Measurements from ENCODE around the gene MACO1. TPM values are rescaled to one million over a fixed set of nuclear protein-coding genes. Genes with fewer than 3 reads are reported as not detected.

Gene MACO1
- total and polyA plus RNA-seq, 9 of the 15 experiments (the other 6 are each of a cell fraction or from before 2014, with no cell fraction given): 4.6 to 28.4 (median 21.7) TPM

DNA sequence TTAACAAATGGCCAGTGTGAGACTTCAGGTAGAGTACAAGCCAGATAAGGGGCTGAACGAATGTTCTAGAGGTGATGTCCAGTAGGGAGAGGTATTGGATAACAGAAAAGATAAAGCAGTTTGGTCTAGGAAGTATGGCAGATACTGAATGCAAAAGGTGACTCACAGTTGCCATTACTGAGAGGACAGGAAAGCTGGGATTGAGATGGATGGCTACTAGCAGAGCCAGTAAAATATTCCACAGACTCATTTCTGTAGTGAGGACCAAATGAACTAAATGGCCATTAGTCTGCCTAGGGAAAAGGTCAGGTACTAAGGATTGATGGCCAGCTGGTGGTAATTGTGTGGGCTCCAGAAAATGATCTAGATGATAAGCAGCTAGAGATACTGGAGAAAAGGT is 11.5 kb downstream of the MACO1 start (continued):
- TF ChIP-seq JUN (IDR thresholded peaks at IDR 0.05; ENCODE audit: borderline replicate concordance, low read depth, low read length): 0 out of 2 replicates have a peak, but pooled peaks have one; percentile 22
- no peak for TF ChIP-seq JUN (CRISPR knock-in tag; IDR thresholded peaks at IDR 0.05; ENCODE audit: borderline replicate concordance)
- TF ChIP-seq, protein P1, sequence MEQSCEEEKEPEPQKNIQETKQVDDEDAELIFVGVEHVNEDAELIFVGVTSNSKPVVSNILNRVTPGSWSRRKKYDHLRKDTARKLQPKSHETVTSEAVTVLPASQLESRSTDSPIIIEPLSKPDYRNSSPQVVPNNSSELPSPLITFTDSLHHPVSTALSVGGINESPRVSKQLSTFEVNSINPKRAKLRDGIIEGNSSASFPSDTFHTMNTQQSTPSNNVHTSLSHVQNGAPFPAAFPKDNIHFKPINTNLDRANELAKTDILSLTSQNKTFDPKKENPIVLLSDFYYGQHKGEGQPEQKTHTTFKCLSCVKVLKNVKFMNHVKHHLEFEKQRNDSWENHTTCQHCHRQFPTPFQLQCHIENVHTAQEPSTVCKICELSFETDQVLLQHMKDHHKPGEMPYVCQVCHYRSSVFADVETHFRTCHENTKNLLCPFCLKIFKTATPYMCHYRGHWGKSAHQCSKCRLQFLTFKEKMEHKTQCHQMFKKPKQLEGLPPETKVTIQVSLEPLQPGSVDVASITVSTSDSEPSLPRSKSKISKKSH (CRISPR knock-in tag; IDR thresholded peaks at IDR 0.05): no peak
- no peak for TF ChIP-seq RBM17 (IDR thresholded peaks at IDR 0.05; ENCODE audit: borderline replicate concordance, low read depth, low read length)
- TF ChIP-seq SAP30 (IDR thresholded peaks at IDR 0.05; ENCODE audit: borderline replicate concordance, insufficient read depth, low read depth, low read length, poor library complexity, severe bottlenecking): no peak
- TF ChIP-seq GATAD2A (IDR thresholded peaks at IDR 0.05): 0 out of 2 replicates have a peak, but pooled peaks have one; percentile 34
- TF ChIP-seq SIRT6 (IDR thresholded peaks at IDR 0.05; ENCODE audit: low read depth, low read length): no peak
- no peak for TF ChIP-seq TEAD4 (IDR thresholded peaks at IDR 0.05; ENCODE audit: low read length)
- TF ChIP-seq TEAD4 (CRISPR knock-in tag; IDR thresholded peaks at IDR 0.05; ENCODE audit: borderline replicate concordance): no peak
- no peak for TF ChIP-seq BDP1 (IDR thresholded peaks at IDR 0.05; ENCODE audit: insufficient read depth, insufficient read length)
- no peak for TF ChIP-seq TRIM24 (IDR thresholded peaks at IDR 0.05)
- no peak for TF ChIP-seq PPARD (CRISPR knock-in tag; IDR thresholded peaks at IDR 0.05)
- no peak for TF ChIP-seq NFE2L1 (tag; IDR thresholded peaks at IDR 0.05; ENCODE audit: borderline replicate concordance, low read depth)
- peak; percentile 56 for TF ChIP-seq ARID1B (IDR thresholded peaks at IDR 0.05)
- TF ChIP-seq MED1 (CRISPR knock-in tag; IDR thresholded peaks at IDR 0.05; ENCODE audit: borderline replicate concordance): no peak
- TF ChIP-seq, protein P2, sequence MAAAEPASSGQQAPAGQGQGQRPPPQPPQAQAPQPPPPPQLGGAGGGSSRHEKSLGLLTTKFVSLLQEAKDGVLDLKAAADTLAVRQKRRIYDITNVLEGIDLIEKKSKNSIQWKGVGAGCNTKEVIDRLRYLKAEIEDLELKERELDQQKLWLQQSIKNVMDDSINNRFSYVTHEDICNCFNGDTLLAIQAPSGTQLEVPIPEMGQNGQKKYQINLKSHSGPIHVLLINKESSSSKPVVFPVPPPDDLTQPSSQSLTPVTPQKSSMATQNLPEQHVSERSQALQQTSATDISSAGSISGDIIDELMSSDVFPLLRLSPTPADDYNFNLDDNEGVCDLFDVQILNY (CRISPR knock-in tag; IDR thresholded peaks at IDR 0.05): no peak
- TF ChIP-seq, protein P3, sequence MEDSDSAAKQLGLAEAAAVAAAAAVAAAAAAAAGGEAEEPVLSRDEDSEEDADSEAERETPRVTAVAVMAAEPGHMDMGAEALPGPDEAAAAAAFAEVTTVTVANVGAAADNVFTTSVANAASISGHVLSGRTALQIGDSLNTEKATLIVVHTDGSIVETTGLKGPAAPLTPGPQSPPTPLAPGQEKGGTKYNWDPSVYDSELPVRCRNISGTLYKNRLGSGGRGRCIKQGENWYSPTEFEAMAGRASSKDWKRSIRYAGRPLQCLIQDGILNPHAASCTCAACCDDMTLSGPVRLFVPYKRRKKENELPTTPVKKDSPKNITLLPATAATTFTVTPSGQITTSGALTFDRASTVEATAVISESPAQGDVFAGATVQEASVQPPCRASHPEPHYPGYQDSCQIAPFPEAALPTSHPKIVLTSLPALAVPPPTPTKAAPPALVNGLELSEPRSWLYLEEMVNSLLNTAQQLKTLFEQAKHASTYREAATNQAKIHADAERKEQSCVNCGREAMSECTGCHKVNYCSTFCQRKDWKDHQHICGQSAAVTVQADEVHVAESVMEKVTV (CRISPR knock-in tag; IDR thresholded peaks at IDR 0.05): no peak
- TF ChIP-seq ZNF184 (CRISPR knock-in tag; IDR thresholded peaks at IDR 0.05): no peak
- TF ChIP-seq MYC (IDR thresholded peaks at IDR 0.05; ENCODE audit: low read depth, low read length): no peak
- TF ChIP-seq MYC (CRISPR knock-in tag; IDR thresholded peaks at IDR 0.05; ENCODE audit: borderline replicate concordance, low read depth): no peak
- no peak for TF ChIP-seq PTBP1 (IDR thresholded peaks at IDR 0.05; ENCODE audit: low read depth, low read length)
- TF ChIP-seq RAD21 (CRISPR knock-in tag; conservative IDR thresholded peaks at IDR 0.05 in 1 of 2, IDR thresholded peaks at IDR 0.05 in 1 of 2): peak; percentile 17 to 48; a peak in 3 of 4 replicates
- TF ChIP-seq HMG20A (CRISPR knock-in tag; conservative IDR thresholded peaks at IDR 0.05): no peak
- no peak for TF ChIP-seq HLTF (IDR thresholded peaks at IDR 0.05)
- TF ChIP-seq KDM5B (IDR thresholded peaks at IDR 0.05; ENCODE audit: insufficient replicate concordance, low read depth, low read length): no peak
- TF ChIP-seq, protein P4, sequence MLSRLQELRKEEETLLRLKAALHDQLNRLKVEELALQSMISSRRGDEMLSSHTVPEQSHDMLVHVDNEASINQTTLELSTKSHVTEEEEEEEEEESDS (CRISPR knock-in tag; IDR thresholded peaks at IDR 0.05): no peak
- TF ChIP-seq ZEB2 (IDR thresholded peaks at IDR 0.05): peak; percentile 64

Measured in K562 (cell line).